GM11168 (cell line): ENCODE data around the gene AKAP7.

Source experiments
- in situ Hi-C: fragments of 300-500 bp; cut with MboI; formaldehyde crosslinking; loops from one replicate; pipeline ENCODE4 v1.12.0; 2022; ENCODE audit warnings: low sequenced_read_pairs; ENCODE audit not compliant: unreplicated experiment

Gene AKAP7

GRCh38 chr6:131182991-131183425, 47.7 kb downstream of the AKAP7 start:
- in situ Hi-C loops, result no loop called here

GRCh38 chr6:131183427-131184095, 48.3 kb downstream of the AKAP7 start:
- in situ Hi-C loops, result no loop called here

GRCh38 chr6:131191590-131191989, 56.3 kb downstream of the AKAP7 start:
- in situ Hi-C loops, result loop anchor here (10.0 kb wide), 1 partner anchor 343 kb away; no protein-coding TSS in a partner anchor

- in situ Hi-C loops, result loop anchor here (10.0 kb wide), 1 partner anchor 337 kb away; no protein-coding TSS in a partner anchor
Observed at GRCh38 chr6:131197716-131198115, 62.4 kb downstream of the AKAP7 start.

- in situ Hi-C loops, result loop anchor here (10.0 kb wide), 1 partner anchor 335 kb away; no protein-coding TSS in a partner anchor
Observed at GRCh38 chr6:131199568-131200272, 64.5 kb downstream of the AKAP7 start.

GRCh38 chr6:131205481-131206244, 70.4 kb downstream of the AKAP7 start:
- in situ Hi-C loops, result no loop called here

GRCh38 chr6:131206463-131207251, 71.4 kb downstream of the AKAP7 start:
- in situ Hi-C loops, result no loop called here

- in situ Hi-C loops, result no loop called here
Observed at GRCh38 chr6:131208787-131209186, 73.5 kb downstream of the AKAP7 start.

- in situ Hi-C loops, result no loop called here
Observed at GRCh38 chr6:131210469-131210868, 75.2 kb downstream of the AKAP7 start.

GRCh38 chr6:131212024-131212423, 76.8 kb downstream of the AKAP7 start:
- in situ Hi-C loops, result no loop called here

GRCh38 chr6:131212913-131213312, 77.6 kb downstream of the AKAP7 start:
- in situ Hi-C loops, result no loop called here

- in situ Hi-C loops, result no loop called here
Observed at GRCh38 chr6:131213501-131213990, 78.3 kb downstream of the AKAP7 start.

- in situ Hi-C loops, result no loop called here
Observed at GRCh38 chr6:131215219-131215618, 80.0 kb downstream of the AKAP7 start.

GRCh38 chr6:131216246-131216645, 81.0 kb downstream of the AKAP7 start:
- in situ Hi-C loops, result no loop called here

GRCh38 chr6:131222773-131223172, 87.5 kb downstream of the AKAP7 start:
- in situ Hi-C loops, result no loop called here

- in situ Hi-C loops, result no loop called here
Observed at GRCh38 chr6:131223416-131223815, 88.1 kb downstream of the AKAP7 start.

GRCh38 chr6:131225127-131225526, 89.9 kb downstream of the AKAP7 start:
- in situ Hi-C loops, result no loop called here

GRCh38 chr6:131225959-131226358, 90.7 kb downstream of the AKAP7 start:
- in situ Hi-C loops, result no loop called here

GRCh38 chr6:131226459-131227157, 91.3 kb downstream of the AKAP7 start:
- in situ Hi-C loops, result no loop called here
